Sigmoid colon (tissue), 7 donors: ENCODE data around the gene KDM4F. TPM values are rescaled to one million over a fixed set of nuclear protein-coding genes. Genes with fewer than 3 reads are reported as not detected.

Experiments used
- DNase-seq: peaks from one replicate; pipeline ENCODE4 v3.0.0-alpha.2; 2019
- H3K27ac ChIP-seq, 4 donors: fragments of 200-600 bp; sonication (generic); one replicate each; pipeline ENCODE4 v1.5.1; 2016 to 2019; ENCODE audit warnings: mild to moderate bottlenecking in 1 of 4
- H3K27me3 ChIP-seq, 3 donors: fragments of 200-600 bp; sonication (generic); one replicate each; pipeline ENCODE4 v1.5.1; 2019; ENCODE audit warnings: mild to moderate bottlenecking in 1 of 3
- H3K36me3 ChIP-seq, 4 donors: fragments of 200-600 bp; sonication (generic); one replicate each; pipeline ENCODE4 v1.5.1; 2016 to 2019
- H3K4me1 ChIP-seq, 4 donors: fragments of 200-600 bp; sonication (generic); one replicate each; pipeline ENCODE4 v1.5.1; 2017 to 2019
- H3K4me3 ChIP-seq, 4 donors: fragments of 200-600 bp; sonication (generic); one replicate each; pipeline ENCODE4 v1.5.1; 2017 to 2019; ENCODE audit warnings: mild to moderate bottlenecking in 2 of 4, moderate library complexity in 1 of 4
- H3K9me3 ChIP-seq, 4 donors: fragments of 200-600 bp in 3 of 4; sonication (generic) in 3 of 4; one replicate each; pipeline versions ENCODE4 v1.5.1 to v1.6.1; 2013 to 2019
- CTCF ChIP-seq, 4 experiments: fragments of 450-650 bp in 3 of 4; fragments of 200-600 bp in 1 of 4; IDR thresholded peaks; one replicate each; pipeline ENCODE4 v1.5.1; 2016 to 2019; ENCODE audit warnings: antibody characterized with exemption in 4 of 4, mild to moderate bottlenecking in 3 of 4, moderate library complexity in 2 of 4
- EP300 ChIP-seq, 4 donors: sonication (generic); formaldehyde crosslinking; IDR thresholded peaks; one replicate each; pipeline ENCODE4 v1.6.1; 2017; ENCODE audit warnings: antibody characterized with exemption in 4 of 4
- POLR2A ChIP-seq, 2 donors: fragments of 450-650 bp; IDR thresholded peaks; one replicate each; pipeline ENCODE4 v1.6.1; 2016; ENCODE audit warnings: antibody characterized with exemption in 2 of 2, mild to moderate bottlenecking in 2 of 2, moderate library complexity in 2 of 2
- POLR2AphosphoS5 ChIP-seq, 4 donors: sonication (generic); formaldehyde crosslinking; IDR thresholded peaks; one replicate each; pipeline ENCODE4 v1.6.1; 2017; ENCODE audit warnings: antibody characterized with exemption in 4 of 4
- WGBS, 2 donors: extraction: QIAGEN DNeasy Blood & Tissue Kit; methylation state at CpG; one replicate each; pipeline ENCODE4 v1.1.7; 2013; 5-methylcytosine and 5-hydroxymethylcytosine counted together
- intact Hi-C: fragments of 100-400 bp; cut with DNase I; formaldehyde crosslinking; loops from one replicate; pipeline ENCODE4 v1.15.1; 2023
- polyA plus RNA-seq, 3 donors: library from polyadenylated mRNA; stranded (reverse); fragments of 200-250 nt; gene quantifications; one replicate each; pipeline ENCODE4 v1.2.3, GENCODE V29; 2013
- total RNA-seq, 4 donors: library from RNA; depleted of rRNA; stranded (reverse); fragments of >200 nt; gene quantifications; one replicate each; pipeline ENCODE4 v1.1.0, GENCODE V29; 2016
- donor health status: healthy with polysubstance abuse.
- donor health status: Bipolar disorder and iron deficiency.
- donor health status: healthy.

Gene KDM4F
- total and polyA plus RNA-seq, 7 donors = not detected

- H3K27me3 ChIP-seq = no peaks in the 10 kb centered on the region
- H3K27ac ChIP-seq = peak overlapping the region; percentile 42 to 66 (median 44)
- no peaks in the 10 kb centered on the region for H3K9me3 ChIP-seq
- DNase-seq = peak; percentile 78
- H3K4me1 ChIP-seq = no peaks in the 10 kb centered on the region
- TF ChIP-seq POLR2AphosphoS5 (IDR thresholded peaks at IDR 0.05) = peak; percentile 8 to 70 (median 46)
- no peak for TF ChIP-seq EP300 (IDR thresholded peaks at IDR 0.05)
- no peak for TF ChIP-seq POLR2A (IDR thresholded peaks at IDR 0.05)
- 57 to 85% methylated on average over 4 of the region's 4 CpGs for WGBS, 2 donors
- no peak overlapping the region for H3K4me3 ChIP-seq
- no peaks in the 10 kb centered on the region for H3K36me3 ChIP-seq
- intact Hi-C loops = no loop called here
Observed at GRCh38 chr11:95081412-95081811, 32.2 kb downstream of the KDM4F start.

GRCh38 chr11:95082576-95083001 lies 33.4 kb downstream of the KDM4F start:
- no peaks in the 10 kb centered on the region for H3K4me1 ChIP-seq
- 91 to 94% methylated on average over 2 of the region's 2 CpGs for WGBS, 2 donors
- intact Hi-C loops = no loop called here

GRCh38 chr11:95084509-95084908 lies 35.3 kb downstream of the KDM4F start:
- Histone ChIP-seq H3K4me1 (peaks cover 0 to 6% (median 2%) of the 10 kb centered on the region in 4 donors), H3K4me3 (no peak overlapping the region), H3K36me3 (no peaks in the 10 kb centered on the region), H3K27me3 (no peaks in the 10 kb centered on the region), H3K9me3 (no peaks in the 10 kb centered on the region), H3K27ac (no peak overlapping the region)
- intact Hi-C loops = no loop called here
- DNase-seq = no peak
- no peak for TF ChIP-seq POLR2A (IDR thresholded peaks at IDR 0.05)
- TF ChIP-seq POLR2AphosphoS5 (IDR thresholded peaks at IDR 0.05) = no peak
- no peak for TF ChIP-seq CTCF (IDR thresholded peaks at IDR 0.05)
- no peak for TF ChIP-seq EP300 (IDR thresholded peaks at IDR 0.05)

More at GRCh38 chr11:95082576-95083001, 33.4 kb downstream of the KDM4F start:
- no peak for DNase-seq
- no peak overlapping the region for H3K4me3 ChIP-seq
- H3K36me3 ChIP-seq = no peaks in the 10 kb centered on the region
- TF ChIP-seq CTCF (IDR thresholded peaks at IDR 0.05) = no peak
- no peak for TF ChIP-seq EP300 (IDR thresholded peaks at IDR 0.05)
- peak in 2 of 4 donors; percentile 25 to 31 for TF ChIP-seq POLR2AphosphoS5 (IDR thresholded peaks at IDR 0.05)
- TF ChIP-seq POLR2A (IDR thresholded peaks at IDR 0.05) = no peak
- peak overlapping the region; percentile 42 to 66 (median 46) for H3K27ac ChIP-seq
- no peaks in the 10 kb centered on the region for H3K9me3 ChIP-seq
- H3K27me3 ChIP-seq = no peaks in the 10 kb centered on the region

GRCh38 chr11:95085117-95085816 lies 36.0 kb downstream of the KDM4F start:
- DNase-seq = no peak

More at GRCh38 chr11:95085117-95085816, 36.0 kb downstream of the KDM4F start:
- Histone ChIP-seq H3K9me3 (no peaks in the 10 kb centered on the region), H3K4me3 (no peak overlapping the region), H3K27ac (no peak overlapping the region), H3K36me3 (no peaks in the 10 kb centered on the region), H3K27me3 (no peaks in the 10 kb centered on the region), H3K4me1 (peaks cover 0 to 9% (median 2%) of the 10 kb centered on the region in 4 donors)
- WGBS, 2 donors = 91% methylated on average over 3 of the region's 3 CpGs
- intact Hi-C loops = no loop called here
- no peak for TF ChIP-seq POLR2A (IDR thresholded peaks at IDR 0.05)
- TF ChIP-seq CTCF (IDR thresholded peaks at IDR 0.05) = no peak
- no peak for TF ChIP-seq POLR2AphosphoS5 (IDR thresholded peaks at IDR 0.05)
- TF ChIP-seq EP300 (IDR thresholded peaks at IDR 0.05) = no peak
